GM21619 (cell line): Measurements from ENCODE around the gene CDC6.
"Not testable (repeated sequence)": the region's sequence is repeated elsewhere in the genome, so short reads cannot be mapped to it uniquely, and the experiment has no call there.

Experiments
- ATAC-seq: cut with Tn5 transposase; IDR thresholded peaks from one replicate; pipeline ENCODE4 v1.9.1; 2021; ENCODE audit not compliant: unreplicated experiment

The CDC6 gene

GRCh38 chr17:40286473-40286872, 1.2 kb upstream of the CDC6 start:
- ATAC-seq = no peak

- no peak for ATAC-seq
Observed at GRCh38 chr17:40287159-40287493, 553 bp upstream of the CDC6 start.

DNA sequence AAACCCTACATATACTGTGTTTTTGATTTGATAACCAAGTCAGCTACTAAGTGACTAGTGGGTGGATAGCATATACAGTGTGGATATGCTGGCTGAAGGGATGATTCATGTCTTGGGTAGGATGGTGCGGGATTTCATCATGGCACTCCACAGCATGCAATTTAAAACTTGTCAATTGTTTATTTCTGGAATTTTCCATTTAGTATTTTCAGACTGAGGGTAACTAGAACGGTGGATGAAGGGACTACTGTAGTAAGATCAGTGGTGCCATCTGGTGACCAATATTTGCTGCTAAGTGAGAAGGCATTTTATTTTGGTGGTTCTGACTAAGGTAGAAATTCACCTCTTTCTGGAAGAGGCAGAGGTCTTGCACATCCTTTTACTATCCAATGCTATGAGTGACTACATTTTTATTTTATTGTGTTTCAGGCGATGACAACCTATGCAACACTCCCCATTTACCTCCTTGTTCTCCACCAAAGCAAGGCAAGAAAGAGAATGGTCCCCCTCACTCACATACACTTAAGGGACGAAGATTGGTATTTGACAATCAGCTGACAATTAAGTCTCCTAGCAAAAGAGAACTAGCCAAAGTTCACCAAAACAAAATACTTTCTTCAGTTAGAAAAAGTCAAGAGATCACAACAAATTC, 3.1 kb downstream of the CDC6 start:
- no peak for ATAC-seq

- no peak for ATAC-seq
Observed at GRCh38 chr17:40291281-40291664, 3.6 kb downstream of the CDC6 start.

DNA sequence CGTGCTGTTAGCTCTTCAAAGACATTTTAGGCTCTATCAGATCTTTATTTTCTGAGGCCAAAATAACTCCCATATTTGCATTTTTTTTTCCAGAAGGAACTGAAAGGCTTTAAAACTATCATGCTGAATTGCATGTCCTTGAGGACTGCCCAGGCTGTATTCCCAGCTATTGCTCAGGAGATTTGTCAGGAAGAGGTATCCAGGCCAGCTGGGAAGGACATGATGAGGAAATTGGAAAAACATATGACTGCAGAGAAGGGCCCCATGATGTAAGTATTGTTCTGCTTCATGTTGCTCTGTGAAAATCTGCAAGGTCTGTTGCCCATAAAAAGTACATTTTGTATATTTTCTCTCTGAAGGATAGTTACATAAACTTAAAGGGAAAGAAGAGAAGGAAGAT, 5.7 kb downstream of the CDC6 start:
- no peak for ATAC-seq

DNA sequence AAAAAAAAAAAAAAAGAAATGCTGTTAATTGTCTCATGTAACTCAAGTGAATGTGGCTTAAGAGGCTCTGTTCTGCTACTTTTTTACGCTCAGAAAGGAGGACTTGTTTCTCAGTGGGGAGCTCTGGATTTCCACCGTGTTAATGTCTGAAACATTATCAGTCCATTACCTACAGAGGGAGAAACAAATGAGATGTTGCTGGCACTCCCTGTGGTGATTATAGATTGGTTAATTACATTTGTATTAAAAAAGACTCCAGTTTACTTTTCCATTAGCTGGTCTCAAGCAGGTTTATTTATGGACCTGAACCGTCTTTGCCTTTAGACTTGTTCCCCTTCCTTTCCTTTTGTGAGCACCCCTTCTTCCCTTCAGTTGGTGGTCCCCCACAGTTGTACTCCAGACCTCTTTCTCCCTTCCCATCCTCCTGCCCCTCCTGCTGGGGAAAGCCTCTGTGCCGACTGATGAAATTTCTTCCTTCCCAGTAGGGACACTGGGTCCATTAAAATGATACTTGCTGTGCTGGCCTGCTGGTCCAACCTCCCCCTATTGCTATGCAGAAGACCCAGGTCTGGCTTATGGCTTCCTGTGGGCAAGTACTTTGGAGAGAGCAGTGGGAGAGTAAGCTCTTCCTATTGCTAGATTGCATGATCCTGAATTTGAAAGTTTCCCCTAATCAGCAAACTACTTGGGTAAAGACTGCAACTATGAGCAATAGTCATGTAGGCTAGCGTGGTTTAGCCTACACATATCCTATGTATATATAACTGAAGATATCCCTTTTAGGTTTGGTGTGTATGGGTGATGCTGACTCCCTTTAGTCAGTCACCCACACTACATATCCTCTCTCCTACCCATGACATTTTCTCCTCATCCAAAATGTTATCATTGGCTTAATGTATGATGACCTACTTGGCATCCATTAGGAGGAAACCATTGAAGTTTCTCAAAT, 8.1 kb downstream of the CDC6 start:
- ATAC-seq = no peak

DNA sequence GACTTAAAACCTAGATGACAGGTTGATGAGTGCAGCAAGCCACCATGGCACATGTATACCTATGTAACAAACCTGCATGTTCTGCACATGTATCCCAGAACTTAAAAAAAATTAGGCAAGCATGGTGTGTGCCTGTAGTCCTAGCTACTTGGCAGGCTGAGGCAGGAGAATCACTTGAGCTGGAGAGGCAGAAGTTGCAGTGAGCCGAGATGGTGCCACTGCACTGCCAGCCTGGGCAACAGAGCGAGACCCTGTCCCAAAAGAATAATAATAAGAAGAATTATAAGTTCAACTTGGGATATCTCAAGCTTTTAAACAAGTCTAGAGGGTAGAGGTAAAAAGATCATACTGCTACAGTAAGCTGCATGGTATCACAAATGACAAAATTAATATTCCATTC, 9.8 kb downstream of the CDC6 start:
- ATAC-seq = no peak

DNA sequence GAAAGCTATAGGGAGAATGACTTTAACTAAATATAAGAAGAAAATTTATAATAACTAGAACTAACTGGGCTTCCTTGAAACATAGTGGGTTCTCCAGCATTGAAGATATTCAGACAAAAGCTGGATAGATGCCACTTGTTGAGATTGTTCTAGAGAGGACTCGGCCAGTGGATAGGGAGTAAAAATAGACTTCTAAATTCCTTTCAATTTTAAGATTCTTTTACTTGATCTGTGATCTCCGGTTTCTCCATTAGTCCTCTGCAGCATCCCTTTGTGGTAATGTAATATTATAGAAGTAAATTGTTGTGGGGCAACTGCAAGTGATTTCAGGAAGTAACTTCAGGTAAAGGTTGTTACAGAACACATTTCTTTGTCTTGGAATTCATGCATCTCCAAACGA, 11.0 kb downstream of the CDC6 start:
- ATAC-seq = no peak

DNA sequence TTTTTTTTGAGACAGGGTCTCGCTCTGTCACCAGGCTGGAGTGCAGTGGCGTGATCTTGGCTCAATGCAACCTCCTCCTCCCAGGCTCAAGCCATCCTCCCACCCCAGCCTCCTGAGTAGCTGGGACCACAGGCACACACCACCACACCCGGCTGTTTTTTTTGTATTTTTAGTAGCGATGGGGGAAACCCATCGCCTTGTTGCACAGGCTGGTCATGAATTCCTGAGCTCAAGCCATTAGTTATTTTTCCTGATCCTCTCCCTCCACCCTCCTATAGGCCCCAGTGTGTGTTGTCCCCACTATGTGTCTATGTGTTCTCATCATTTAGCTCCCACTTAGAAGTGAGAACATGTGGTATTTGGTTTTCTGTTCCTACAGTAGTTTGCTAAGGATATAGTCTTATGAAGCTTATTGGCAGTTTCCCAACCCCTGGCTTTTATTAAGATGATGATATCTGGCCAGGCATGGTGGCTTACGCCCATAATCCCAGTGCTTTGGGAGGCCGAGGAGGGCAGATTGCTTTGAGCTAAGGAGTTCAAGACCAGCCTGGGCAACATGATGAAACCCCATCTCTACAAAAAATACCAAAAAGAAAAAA, 11.6 kb downstream of the CDC6 start:
- ATAC-seq = not testable (repeated sequence)

DNA sequence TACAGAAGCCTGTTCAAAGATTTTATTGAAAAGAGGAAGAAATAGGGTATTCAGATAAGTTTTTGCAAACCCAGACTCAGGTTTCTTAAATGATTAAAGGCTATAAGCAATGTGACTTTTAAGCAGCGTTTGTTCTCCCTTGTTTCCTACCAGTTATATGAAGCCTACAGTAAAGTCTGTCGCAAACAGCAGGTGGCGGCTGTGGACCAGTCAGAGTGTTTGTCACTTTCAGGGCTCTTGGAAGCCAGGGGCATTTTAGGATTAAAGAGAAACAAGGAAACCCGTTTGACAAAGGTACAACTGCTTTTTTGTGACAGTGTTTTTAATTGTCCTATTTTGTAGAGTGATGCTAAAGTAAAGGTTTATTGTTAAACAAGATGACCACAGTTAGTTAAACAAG, 13.6 kb downstream of the CDC6 start:
- no peak for ATAC-seq

- no peak for ATAC-seq
Observed at GRCh38 chr17:40303009-40303657, 15.5 kb downstream of the CDC6 start.

DNA sequence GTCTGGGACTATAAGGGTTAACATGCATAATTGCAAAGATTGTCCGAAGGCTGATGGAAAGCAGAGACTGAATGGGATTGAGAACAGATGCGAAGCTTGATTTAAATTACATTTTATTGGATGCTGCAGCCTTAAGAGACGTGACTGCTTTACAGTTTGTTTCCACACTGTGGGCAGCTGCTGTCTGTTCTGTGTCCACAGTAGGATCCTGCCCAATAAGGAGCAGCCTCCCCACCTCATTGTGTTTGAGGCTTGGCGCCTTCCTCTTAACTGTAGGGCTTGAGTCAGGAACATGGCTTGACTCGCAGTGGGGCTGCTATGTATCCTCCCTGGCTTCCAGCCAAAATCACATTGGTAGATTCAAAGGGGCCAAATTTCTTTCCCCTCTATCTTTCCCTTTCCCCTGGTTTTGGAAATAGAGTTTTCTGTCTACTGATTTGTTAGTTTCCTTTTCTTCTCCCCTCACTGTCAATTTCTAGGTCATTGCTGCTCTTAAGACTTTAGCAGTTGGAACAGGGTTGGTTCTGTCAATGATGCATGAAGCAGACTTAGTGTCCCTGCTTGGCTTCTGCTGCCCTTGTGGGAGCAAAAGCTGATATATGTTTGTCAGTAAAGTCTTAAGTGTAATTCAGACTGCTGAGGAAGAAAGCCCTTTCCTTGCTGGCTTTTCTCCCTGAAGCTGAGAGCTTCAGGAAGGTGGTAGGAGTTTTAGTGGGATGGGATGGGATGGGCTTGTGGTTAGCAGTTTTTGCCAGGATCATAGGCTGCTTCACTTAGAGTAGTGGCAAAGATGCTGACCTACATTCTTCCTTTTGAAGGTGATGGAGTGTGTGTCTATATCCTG, 16.3 kb downstream of the CDC6 start:
- ATAC-seq = no peak

GRCh38 chr17:40304552-40304863, 16.8 kb downstream of the CDC6 start:
- ATAC-seq = not testable (repeated sequence)

- ATAC-seq = not testable (repeated sequence)
Observed at GRCh38 chr17:40304866-40305265, 17.2 kb downstream of the CDC6 start.

DNA sequence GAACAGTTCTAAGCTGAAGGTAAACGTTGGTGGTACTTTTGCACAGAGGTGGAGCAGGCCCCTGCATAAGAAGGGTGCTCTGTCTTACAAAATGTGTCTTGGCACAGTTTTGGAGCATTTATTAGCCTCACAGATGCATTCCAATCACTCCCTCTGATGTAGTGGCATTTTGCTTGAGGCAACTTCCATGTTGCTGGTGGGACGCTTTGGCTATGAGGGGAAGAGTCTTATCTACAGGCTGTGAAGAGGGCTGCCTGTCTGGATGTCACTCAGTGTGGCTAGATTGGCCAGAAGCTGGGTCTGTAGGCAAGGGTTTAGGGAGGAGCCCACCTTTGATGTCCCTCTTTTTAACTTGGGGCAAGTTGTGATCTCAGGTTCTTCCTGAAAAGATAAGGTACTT, 18.7 kb downstream of the CDC6 start:
- no peak for ATAC-seq

DNA sequence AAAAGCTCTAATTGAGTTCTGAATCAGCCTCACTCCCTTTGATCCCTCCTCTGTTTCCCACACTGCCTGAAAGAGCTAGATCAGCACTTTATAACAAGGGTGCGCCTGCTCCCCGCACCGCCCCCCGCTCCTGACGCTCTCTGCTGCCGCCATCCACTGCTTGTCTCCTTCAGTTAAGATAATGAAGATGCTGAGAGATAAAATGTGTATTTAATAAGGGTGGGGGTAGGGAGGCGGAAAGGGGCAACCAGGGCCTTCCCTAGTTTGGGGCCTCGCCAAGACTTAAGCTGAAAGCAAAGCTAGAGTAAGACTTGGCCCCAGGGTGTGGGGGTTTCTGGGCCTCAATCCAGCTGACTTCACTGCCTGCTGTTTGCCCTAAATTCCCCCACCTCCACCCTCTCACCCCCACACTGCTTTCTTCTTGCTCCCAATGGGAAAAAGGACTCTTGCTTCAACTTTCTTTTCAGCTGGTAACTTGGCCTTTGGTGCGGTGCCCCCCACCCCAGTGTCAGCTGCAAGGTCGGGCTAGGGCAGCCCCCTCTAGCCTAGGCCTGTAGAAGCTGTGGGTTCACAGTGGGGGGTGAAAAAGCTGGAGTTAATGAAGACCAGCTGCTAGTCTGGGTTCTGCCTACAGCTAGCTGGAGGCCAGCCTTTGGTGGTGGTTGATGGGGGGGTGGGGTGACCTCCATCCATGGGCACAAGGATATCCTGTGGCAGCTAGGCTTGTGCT, 19.5 kb downstream of the CDC6 start:
- no peak for ATAC-seq

DNA sequence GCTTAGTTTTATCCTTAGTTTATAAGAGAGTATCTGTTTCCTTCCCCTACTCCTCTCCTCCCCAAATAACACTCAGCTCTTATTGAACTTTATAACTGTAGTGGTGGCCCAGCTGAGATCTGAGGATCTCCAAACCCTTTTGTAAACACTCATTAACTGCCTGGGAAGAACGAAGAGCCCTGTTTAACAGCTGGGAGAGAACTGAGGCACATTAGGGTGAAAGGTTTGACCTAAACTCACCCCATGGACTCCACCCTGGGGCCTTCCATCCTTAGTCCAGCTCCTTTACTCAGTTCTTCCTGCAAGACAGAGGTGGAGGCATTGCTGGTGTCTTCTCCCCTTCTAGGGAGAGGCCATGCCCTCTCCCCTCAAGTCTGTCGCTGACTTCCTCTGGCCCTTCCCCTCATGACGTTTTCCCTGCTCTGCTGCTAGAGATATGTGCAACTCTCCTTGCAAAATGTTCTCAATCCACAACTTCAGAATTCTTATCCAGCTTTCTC, 20.1 kb downstream of the CDC6 start:
- ATAC-seq = no peak

GRCh38 chr17:40309031-40309948, 21.6 kb downstream of the CDC6 start, which contains the start of gene RARA:
TSS of gene RARA (plus strand) at chr17:40309180. CDS start at chr17:40331219, 22,039 bp downstream.
- ATAC-seq = no peak
